T-helper 1 cell treated with Interleukin-12 subunit alpha and Interleukin-12 subunit beta and Interleukin-4 antibody, amounts not matched to agents 30 μg/mL and 1 μg/mL, for 36 hours (primary cell): ENCODE data around the gene TNP2.
A peak's percentile ranks its signal among the peaks of the same experiment; 100 is the strongest.

Experiments
- H3K27ac Mint-ChIP-seq: one replicate; pipeline ENCODE4 v1.8.0; 2021; ENCODE audit warnings: mild to moderate bottlenecking, mixed read lengths
- H3K27me3 Mint-ChIP-seq: one replicate; pipeline ENCODE4 v1.8.0; 2021; ENCODE audit warnings: low read depth, mixed read lengths
- H3K36me3 Mint-ChIP-seq: one replicate; pipeline ENCODE4 v1.8.0; 2021; ENCODE audit warnings: low read depth, mixed read lengths
- H3K4me1 Mint-ChIP-seq: one replicate; pipeline ENCODE4 v1.8.0; 2021; ENCODE audit warnings: low read depth, mixed read lengths
- H3K4me3 Mint-ChIP-seq: one replicate; pipeline ENCODE4 v1.8.0; 2021; ENCODE audit warnings: mild to moderate bottlenecking, moderate library complexity, mixed read lengths
- H3K9me3 Mint-ChIP-seq: one replicate; pipeline ENCODE4 v1.8.0; 2021; ENCODE audit warnings: mixed read lengths

The TNP2 gene

GRCh38 chr16:11268921-11269375 lies at the start of gene TNP2:
Gene TNP2 (minus strand): TSS chr16:11269325. CDS start chr16:11269262, 63 bp downstream.
- no peak within 1 kb of the TSS for H3K27ac Mint-ChIP-seq
- H3K27me3 Mint-ChIP-seq: peaks cover 12% of the 10 kb centered on the region
- no peak within 1 kb of the TSS for H3K4me3 Mint-ChIP-seq
- no peaks in the 10 kb centered on the region for H3K9me3 Mint-ChIP-seq
- no peaks in the 10 kb centered on the region for H3K36me3 Mint-ChIP-seq
- H3K4me1 Mint-ChIP-seq: peaks cover 8% of the 10 kb centered on the region

- Mint-ChIP-seq H3K9me3 (no peaks in the 10 kb centered on the region), H3K27me3 (no peaks in the 10 kb centered on the region), H3K4me1 (peaks cover 22% of the 10 kb centered on the region), H3K36me3 (peaks cover 2% of the 10 kb centered on the region), H3K4me3 (no peak overlapping the region), H3K27ac (no peak overlapping the region)
These were observed 49.7 kb upstream of the TNP2 start for GRCh38 chr16:11318817-11319216.

GRCh38 chr16:11316331-11317015 lies 47.3 kb upstream of the TNP2 start:
- Mint-ChIP-seq H3K27me3 (no peaks in the 10 kb centered on the region), H3K4me3 (no peak overlapping the region), H3K27ac (peak overlapping the region; percentile 5), H3K4me1 (peaks cover 36% of the 10 kb centered on the region), H3K9me3 (no peaks in the 10 kb centered on the region), H3K36me3 (no peaks in the 10 kb centered on the region)

GRCh38 chr16:11315510-11315909 lies 46.4 kb upstream of the TNP2 start:
- no peaks in the 10 kb centered on the region for H3K27me3 Mint-ChIP-seq
- no peak overlapping the region for H3K27ac Mint-ChIP-seq
- H3K9me3 Mint-ChIP-seq: no peaks in the 10 kb centered on the region
- H3K4me1 Mint-ChIP-seq: peaks cover 44% of the 10 kb centered on the region
- no peaks in the 10 kb centered on the region for H3K36me3 Mint-ChIP-seq
- no peak overlapping the region for H3K4me3 Mint-ChIP-seq

GRCh38 chr16:11314309-11314894 lies 45.3 kb upstream of the TNP2 start:
- Mint-ChIP-seq H3K27ac (no peak overlapping the region), H3K4me1 (peaks cover 49% of the 10 kb centered on the region), H3K9me3 (no peaks in the 10 kb centered on the region), H3K27me3 (no peaks in the 10 kb centered on the region), H3K36me3 (peaks cover 2% of the 10 kb centered on the region), H3K4me3 (no peak overlapping the region)

- Mint-ChIP-seq H3K4me3 (peak overlapping the region; percentile 1), H3K27me3 (no peaks in the 10 kb centered on the region), H3K27ac (peak overlapping the region; percentile 24), H3K9me3 (no peaks in the 10 kb centered on the region), H3K4me1 (peaks cover 47% of the 10 kb centered on the region), H3K36me3 (peaks cover 2% of the 10 kb centered on the region)
These were observed 44.6 kb upstream of the TNP2 start for GRCh38 chr16:11313493-11314308.

GRCh38 chr16:11312718-11313492 lies 43.8 kb upstream of the TNP2 start:
- no peaks in the 10 kb centered on the region for H3K27me3 Mint-ChIP-seq

GRCh38 chr16:11310997-11311561 lies 42.0 kb upstream of the TNP2 start:
- Mint-ChIP-seq H3K27me3 (no peaks in the 10 kb centered on the region), H3K4me3 (peak overlapping the region; percentile 51), H3K9me3 (no peaks in the 10 kb centered on the region), H3K27ac (peak overlapping the region; percentile 95), H3K36me3 (peaks cover 2% of the 10 kb centered on the region), H3K4me1 (peaks cover 46% of the 10 kb centered on the region)

More at GRCh38 chr16:11312718-11313492, 43.8 kb upstream of the TNP2 start:
- Mint-ChIP-seq H3K4me1 (peaks cover 49% of the 10 kb centered on the region), H3K27ac (peak overlapping the region; percentile 73), H3K36me3 (peaks cover 2% of the 10 kb centered on the region), H3K9me3 (no peaks in the 10 kb centered on the region), H3K4me3 (peak overlapping the region; percentile 71)

GRCh38 chr16:11310634-11310977 lies 41.5 kb upstream of the TNP2 start:
- H3K27me3 Mint-ChIP-seq: no peaks in the 10 kb centered on the region
- H3K4me3 Mint-ChIP-seq: peak overlapping the region; percentile 51
- H3K4me1 Mint-ChIP-seq: peaks cover 45% of the 10 kb centered on the region
- H3K36me3 Mint-ChIP-seq: peaks cover 2% of the 10 kb centered on the region
- peak overlapping the region; percentile 95 for H3K27ac Mint-ChIP-seq
- no peaks in the 10 kb centered on the region for H3K9me3 Mint-ChIP-seq

- H3K27ac Mint-ChIP-seq: peak overlapping the region; percentile 95
- H3K27me3 Mint-ChIP-seq: no peaks in the 10 kb centered on the region
- H3K9me3 Mint-ChIP-seq: no peaks in the 10 kb centered on the region
- peaks cover 2% of the 10 kb centered on the region for H3K36me3 Mint-ChIP-seq
- H3K4me1 Mint-ChIP-seq: peaks cover 45% of the 10 kb centered on the region
- H3K4me3 Mint-ChIP-seq: no peak overlapping the region
These were observed 40.9 kb upstream of the TNP2 start for GRCh38 chr16:11309895-11310633.

- no peak overlapping the region for H3K4me3 Mint-ChIP-seq
- H3K4me1 Mint-ChIP-seq: peaks cover 40% of the 10 kb centered on the region
- H3K27me3 Mint-ChIP-seq: peaks cover 4% of the 10 kb centered on the region
- no peaks in the 10 kb centered on the region for H3K9me3 Mint-ChIP-seq
- no peak overlapping the region for H3K27ac Mint-ChIP-seq
- peaks cover 2% of the 10 kb centered on the region for H3K36me3 Mint-ChIP-seq
These were observed 39.6 kb upstream of the TNP2 start for GRCh38 chr16:11308493-11309283.

GRCh38 chr16:11307639-11308492 lies 38.7 kb upstream of the TNP2 start:
- peaks cover 32% of the 10 kb centered on the region for H3K4me1 Mint-ChIP-seq

More at GRCh38 chr16:11307639-11308492, 38.7 kb upstream of the TNP2 start:
- Mint-ChIP-seq H3K4me3 (no peak overlapping the region), H3K27me3 (peaks cover 4% of the 10 kb centered on the region), H3K27ac (no peak overlapping the region), H3K36me3 (peaks cover 2% of the 10 kb centered on the region), H3K9me3 (no peaks in the 10 kb centered on the region)
